ENCODE data around the gene SELENOT. TPM values are rescaled to one million over a fixed set of nuclear protein-coding genes. Genes with fewer than 3 reads are reported as not detected.

Gene SELENOT
- total RNA-seq, 3 donors from 2014 or later (not counting 1 experiment from before 2014, with no cell fraction given), result 121 to 142 (median 133) TPM

GRCh38 chr3:150607267-150608065, 4.3 kb downstream of the SELENOT start:
- DNase-seq (no peak), ATAC-seq (no peak)
- WGBS (ENCODE audit: insufficient coverage), result 79% methylated on average over 8 of the region's 8 CpGs
- H3K27me3 Mint-ChIP-seq (ENCODE audit: low read depth in 2 of 2), result no peaks in the 10 kb centered on the region
- H3K36me3 ChIP-seq (ENCODE audit: control insufficient read depth, insufficient read depth, low read length), result peaks cover 9% of the 10 kb centered on the region
- peak overlapping the region; percentile 61 for H3K4me3 Mint-ChIP-seq
- peak overlapping the region; percentile 88 to 98 for H3K27ac Mint-ChIP-seq
- intact Hi-C loops (cut with micrococcal nuclease), result no loop called here
- no peaks in the 10 kb centered on the region for H3K9me3 Mint-ChIP-seq
- no peaks in the 10 kb centered on the region for H3K36me3 Mint-ChIP-seq
- peaks cover 79 to 84% of the 10 kb centered on the region in 2 donors for H3K4me1 Mint-ChIP-seq
- TF ChIP-seq CTCF (IDR thresholded peaks at IDR 0.05), result no peak
- H3K4me3 ChIP-seq (ENCODE audit: low read length), result no peak overlapping the region
- H3K9me3 ChIP-seq (ENCODE audit: control insufficient read depth, insufficient read depth, low read length), result no peaks in the 10 kb centered on the region
- H3K27ac ChIP-seq (ENCODE audit: low read length), result no peak overlapping the region
- H3K27me3 ChIP-seq (ENCODE audit: control insufficient read depth, insufficient read depth, low read length), result no peaks in the 10 kb centered on the region
- peaks cover 38% of the 10 kb centered on the region for H3K4me1 ChIP-seq (ENCODE audit: control insufficient read depth, insufficient read depth, low read length)

DNA sequence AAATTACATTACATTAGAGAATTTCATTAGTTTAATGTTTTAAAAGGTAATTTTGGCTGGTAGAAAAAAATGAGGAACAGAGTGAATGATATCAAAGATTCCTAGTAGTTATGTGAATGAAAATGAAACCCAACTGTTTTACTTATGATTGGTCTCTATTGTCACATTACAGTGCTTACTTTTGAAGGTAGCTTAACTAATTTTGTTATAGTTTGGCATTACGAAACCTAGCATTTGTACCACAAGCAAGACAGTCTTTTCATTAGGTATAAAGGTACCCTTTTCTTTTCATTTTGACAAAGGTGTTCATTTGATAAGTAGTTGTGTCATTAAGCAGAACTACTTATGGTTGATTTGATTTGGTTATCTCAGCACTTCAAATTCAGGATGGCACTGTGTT, 6.9 kb downstream of the SELENOT start:
- Histone ChIP-seq H3K36me3 (ENCODE audit: control insufficient read depth, insufficient read depth, low read length) (peaks cover 11% of the 10 kb centered on the region), H3K27ac (ENCODE audit: low read length) (no peak overlapping the region), H3K4me3 (ENCODE audit: low read length) (no peak overlapping the region), H3K27me3 (ENCODE audit: control insufficient read depth, insufficient read depth, low read length) (no peaks in the 10 kb centered on the region), H3K4me1 (ENCODE audit: control insufficient read depth, insufficient read depth, low read length) (peaks cover 32% of the 10 kb centered on the region), H3K9me3 (ENCODE audit: control insufficient read depth, insufficient read depth, low read length) (no peaks in the 10 kb centered on the region)
- intact Hi-C loops (cut with micrococcal nuclease), result no loop called here
- ATAC-seq (no peak), DNase-seq (no peak)
- H3K4me3 Mint-ChIP-seq, result peak overlapping the region; percentile 23
- no peak for TF ChIP-seq CTCF (IDR thresholded peaks at IDR 0.05)
- no peaks in the 10 kb centered on the region for H3K9me3 Mint-ChIP-seq
- peaks cover 80 to 88% of the 10 kb centered on the region in 2 donors for H3K4me1 Mint-ChIP-seq
- 0% methylated on average over 1 of the region's 1 CpG for WGBS (ENCODE audit: insufficient coverage)
- no peaks in the 10 kb centered on the region for H3K36me3 Mint-ChIP-seq
- peak overlapping the region; percentile 88 to 98 for H3K27ac Mint-ChIP-seq
- no peaks in the 10 kb centered on the region for H3K27me3 Mint-ChIP-seq (ENCODE audit: low read depth in 2 of 2)

DNA sequence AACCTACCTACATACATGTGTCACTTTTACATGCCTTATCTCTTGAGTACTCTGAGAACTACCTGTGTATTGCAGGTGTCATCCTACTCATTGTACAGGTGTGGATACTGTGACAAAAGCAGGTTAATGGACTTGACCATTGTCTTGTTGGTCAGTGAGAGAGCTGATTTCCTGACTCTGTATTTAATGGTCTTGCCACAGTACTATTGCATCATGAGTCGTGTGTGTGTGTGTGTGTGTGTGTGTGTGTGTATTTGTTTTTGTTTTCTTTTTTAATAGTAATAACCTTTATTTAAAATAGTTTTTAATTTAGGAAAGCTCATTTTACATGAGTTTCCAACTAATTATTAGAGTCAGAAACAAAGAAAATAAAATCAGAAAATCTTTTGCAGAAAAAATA, 7.7 kb downstream of the SELENOT start:
- Histone ChIP-seq H3K9me3 (ENCODE audit: control insufficient read depth, insufficient read depth, low read length) (no peaks in the 10 kb centered on the region), H3K36me3 (ENCODE audit: control insufficient read depth, insufficient read depth, low read length) (peaks cover 11% of the 10 kb centered on the region), H3K4me3 (ENCODE audit: low read length) (no peak overlapping the region), H3K4me1 (ENCODE audit: control insufficient read depth, insufficient read depth, low read length) (peaks cover 32% of the 10 kb centered on the region), H3K27ac (ENCODE audit: low read length) (no peak overlapping the region), H3K27me3 (ENCODE audit: control insufficient read depth, insufficient read depth, low read length) (no peaks in the 10 kb centered on the region)
- Mint-ChIP-seq H3K4me3 (peak overlapping the region; percentile 55), H3K27me3 (ENCODE audit: low read depth in 2 of 2) (no peaks in the 10 kb centered on the region), H3K4me1 (peaks cover 75 to 83% of the 10 kb centered on the region in 2 donors), H3K27ac (peak overlapping the region; percentile 88 to 98), H3K9me3 (no peaks in the 10 kb centered on the region), H3K36me3 (no peaks in the 10 kb centered on the region)
- WGBS (ENCODE audit: insufficient coverage), result no CpG with 5 or more reads among the region's 1 CpG
- DNase-seq, result no peak
- no peak for TF ChIP-seq CTCF (IDR thresholded peaks at IDR 0.05)
- intact Hi-C loops (cut with micrococcal nuclease), result no loop called here
- no peak for ATAC-seq

All from natural killer cell (primary cell).